Esophagus mucosa (tissue), 1 donor: ENCODE results near the gene CAPN14. TPM values are rescaled to one million over a fixed set of nuclear protein-coding genes. Genes with fewer than 3 reads are reported as not detected.

ENCODE experiments used
- ATAC-seq: fragments of 200-7000 bp; cut with Tn5 transposase; one replicate; pipeline ENCODE4 v1.9.1; 2020
- total RNA-seq: library from RNA; stranded (reverse); gene quantifications from one replicate; pipeline ENCODE4 v1.2.4, GENCODE V29; 2023
- donor health status: DM: yes; HTN: yes; CAD: no.

CAPN14 gene
- total RNA-seq, 1 donor from 2014 or later: 191 TPM

DNA sequence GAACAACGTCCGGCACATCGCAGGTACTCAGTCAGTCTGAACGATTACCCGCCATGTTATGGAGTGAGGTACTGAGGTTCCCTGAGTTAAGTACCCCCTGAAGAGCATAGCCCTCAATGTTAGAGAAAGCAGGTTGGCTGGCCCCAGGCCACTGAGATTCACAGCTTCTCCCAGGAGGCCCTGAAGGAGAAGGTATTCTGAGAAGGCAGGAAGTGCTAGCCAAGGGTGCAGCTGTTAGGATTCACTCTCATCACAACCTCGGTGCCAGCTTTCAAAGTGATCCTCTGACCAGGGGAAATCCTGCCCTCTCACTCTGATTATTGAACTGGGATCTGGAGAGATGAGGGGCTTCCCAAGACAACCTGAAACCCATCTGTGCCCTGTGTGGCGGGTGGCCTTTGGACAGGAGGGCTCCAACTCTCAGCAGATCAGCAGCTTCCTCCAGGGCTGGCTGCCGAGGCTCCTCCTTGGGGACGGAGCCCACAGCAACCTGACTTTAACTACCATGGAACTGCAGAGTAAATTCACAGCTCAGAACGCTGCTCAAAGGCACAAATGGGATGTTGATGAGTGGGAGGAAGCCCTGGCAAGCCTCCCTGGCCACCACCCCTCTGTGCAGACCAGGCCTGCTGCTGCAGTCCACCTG is 24.4 kb upstream of the CAPN14 start:
- ATAC-seq: no peak

GRCh38 chr2:31240381-31241365 is 23.4 kb upstream of the CAPN14 start:
- no peak for ATAC-seq

- peak; percentile 47 for ATAC-seq
Observed at GRCh38 chr2:31239593-31240177, 22.4 kb upstream of the CAPN14 start.

DNA sequence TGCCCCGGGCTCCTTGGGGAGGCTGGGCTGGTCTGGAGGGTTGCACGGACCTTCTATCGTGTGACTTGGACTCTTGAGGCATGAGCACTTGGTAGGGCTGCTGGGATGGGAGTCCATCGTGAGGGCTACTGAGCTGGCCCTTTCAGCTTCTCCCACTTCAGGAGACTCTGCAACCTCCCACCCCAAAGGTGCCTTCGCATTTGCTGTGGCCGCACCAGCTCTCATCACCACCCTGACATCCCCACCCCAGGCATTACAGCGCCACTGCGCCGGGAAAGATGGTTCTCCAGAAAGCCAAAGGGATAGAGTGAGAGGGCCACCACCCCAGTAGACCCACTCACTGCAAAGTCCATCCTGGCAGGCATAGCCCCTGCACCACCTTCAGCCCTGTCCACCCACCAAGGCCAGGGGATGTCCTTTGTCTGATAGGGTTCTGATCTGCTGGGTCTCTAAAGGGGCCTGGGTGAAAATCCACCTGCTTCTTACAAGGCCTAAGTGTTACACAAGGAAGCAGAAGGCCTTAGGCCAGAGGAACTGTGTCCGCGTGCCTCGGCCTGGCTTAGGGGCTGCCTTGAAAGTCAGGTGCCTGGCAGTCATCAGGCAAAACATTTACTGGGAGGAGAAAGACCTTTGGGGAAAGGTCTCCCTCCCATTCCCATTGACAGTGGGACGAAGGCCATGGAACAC is 21.7 kb upstream of the CAPN14 start:
- ATAC-seq: no peak

DNA sequence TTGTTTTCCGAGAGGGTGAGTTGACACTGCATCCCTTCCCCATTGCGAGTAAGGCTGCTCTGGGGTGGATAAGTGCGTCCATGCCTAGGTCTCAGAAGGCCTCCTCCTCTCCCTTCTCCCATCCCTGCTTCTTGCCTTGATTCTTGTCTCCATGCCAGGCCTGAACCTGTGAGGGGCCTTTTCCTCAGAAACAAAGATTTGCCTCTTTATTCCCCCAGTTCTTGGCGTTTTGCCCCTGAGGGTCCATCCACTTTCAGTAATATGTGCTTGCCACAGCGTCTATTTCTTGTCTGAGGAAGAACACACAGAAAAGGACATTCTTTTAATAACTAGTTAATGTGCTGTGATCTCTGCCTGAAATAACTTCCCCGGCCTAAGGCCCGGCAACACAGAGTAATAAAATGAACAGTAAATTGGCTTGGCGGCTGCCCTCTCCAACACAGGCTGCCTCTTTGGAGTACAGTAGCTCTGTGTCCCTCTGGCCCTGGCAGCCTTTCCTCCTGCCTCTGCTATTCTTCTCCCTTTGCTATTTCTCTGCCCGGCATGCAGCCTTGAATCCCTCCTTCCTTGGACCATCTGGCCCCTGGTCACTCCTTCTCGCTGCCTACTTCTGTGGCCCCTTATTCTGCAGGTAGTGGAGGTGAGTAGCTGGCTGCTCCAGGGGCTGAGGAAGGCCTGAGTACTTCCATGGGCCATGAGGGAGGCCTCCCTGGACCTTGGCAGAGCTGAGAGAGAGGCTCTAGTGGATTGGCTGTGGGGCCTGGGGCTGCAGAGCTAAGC is 21.0 kb upstream of the CAPN14 start:
- ATAC-seq: no peak

GRCh38 chr2:31237348-31238017 is 20.2 kb upstream of the CAPN14 start:
- no peak for ATAC-seq

- ATAC-seq: no peak
Observed at GRCh38 chr2:31236433-31237205, 19.3 kb upstream of the CAPN14 start.

DNA sequence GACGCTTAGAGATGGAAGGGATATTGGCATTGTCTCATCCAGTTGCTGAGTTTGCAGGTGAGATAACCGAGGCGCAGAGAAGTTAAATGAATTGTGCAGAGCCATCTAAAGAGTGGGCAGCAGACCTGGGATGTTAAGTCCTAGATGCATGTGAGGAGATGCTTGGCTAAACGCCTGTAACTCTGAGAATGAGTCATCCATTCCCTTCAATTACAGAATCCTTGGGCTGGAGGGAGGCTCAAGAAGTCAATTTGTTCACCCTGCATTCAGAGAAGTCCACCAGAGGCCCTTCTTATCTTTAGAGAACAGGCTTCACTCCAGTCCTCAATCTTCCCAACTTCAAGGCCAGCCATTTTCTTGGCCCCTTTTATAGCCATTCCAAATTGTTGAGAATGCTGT is 18.2 kb upstream of the CAPN14 start:
- no peak for ATAC-seq

DNA sequence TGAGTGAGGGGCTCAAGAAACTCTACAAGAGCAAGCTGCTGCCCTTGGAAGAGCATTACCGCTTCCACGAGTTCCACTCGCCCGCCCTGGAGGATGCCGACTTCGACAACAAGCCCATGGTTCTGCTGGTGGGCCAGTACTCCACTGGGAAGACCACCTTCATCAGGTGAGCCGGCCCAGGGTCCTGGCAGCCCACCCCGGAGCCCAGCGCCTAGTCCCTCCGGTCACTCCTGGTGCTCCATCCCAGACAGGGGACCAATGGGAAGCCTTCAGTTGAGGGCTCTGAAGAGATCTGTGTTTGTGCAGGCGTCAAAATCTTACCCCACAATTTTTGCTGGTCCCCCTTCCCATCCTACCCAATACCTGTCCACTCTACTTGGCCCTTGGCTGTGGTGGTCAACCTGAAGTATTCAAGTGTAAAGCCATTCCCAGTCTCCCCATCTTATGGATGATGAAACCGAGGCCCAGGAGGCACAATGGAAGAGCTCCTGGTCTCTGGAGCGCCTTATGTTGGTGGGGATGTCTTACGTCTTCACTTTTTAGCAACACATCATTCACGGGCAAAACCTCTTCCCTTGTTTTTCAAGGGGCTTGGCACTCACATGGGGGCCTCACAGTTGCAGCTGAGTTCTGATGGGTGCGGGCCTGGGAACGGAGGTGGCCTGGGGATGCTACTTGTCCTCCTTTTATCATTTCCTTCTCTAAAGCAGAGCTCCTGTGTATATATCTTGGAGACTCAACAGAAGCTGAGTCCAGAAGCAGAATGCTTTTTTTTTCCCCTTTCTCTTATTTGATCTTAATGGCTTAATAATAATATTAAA is 17.6 kb upstream of the CAPN14 start:
- ATAC-seq: no peak

- peak; percentile 84 for ATAC-seq
Observed at GRCh38 chr2:31233741-31234682, 16.7 kb upstream of the CAPN14 start, which contains the start of gene EHD3. Gene EHD3, plus strand, starts transcription at chr2:31234152. Its CDS starts 470 bp downstream, at chr2:31234622.

DNA sequence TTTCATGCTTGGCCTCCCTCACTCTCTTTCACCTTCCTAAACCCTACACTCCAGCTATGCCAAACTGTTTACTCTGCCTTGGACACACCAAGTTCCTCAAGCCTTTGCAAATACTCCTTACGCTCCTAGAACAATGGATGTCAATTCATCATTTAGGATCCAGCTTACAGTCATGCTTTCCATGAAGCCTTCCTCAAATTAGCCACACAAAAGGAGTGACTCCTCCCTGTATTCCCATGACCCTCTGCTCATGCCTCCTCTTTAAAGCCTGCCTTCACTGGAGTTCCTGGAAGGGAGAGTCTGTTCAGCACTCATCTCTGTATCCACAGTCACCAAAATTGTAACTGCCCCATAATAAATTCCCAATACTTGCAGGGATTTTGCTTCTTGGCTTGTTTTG is 15.9 kb upstream of the CAPN14 start:
- peak; percentile 76 for ATAC-seq

- ATAC-seq: no peak
Observed at GRCh38 chr2:31232586-31232985, 15.3 kb upstream of the CAPN14 start.

GRCh38 chr2:31231571-31232302 is 14.4 kb upstream of the CAPN14 start:
- ATAC-seq: no peak

GRCh38 chr2:31230751-31231150 is 13.4 kb upstream of the CAPN14 start:
- ATAC-seq: no peak

GRCh38 chr2:31228717-31229116 is 11.4 kb upstream of the CAPN14 start:
- no peak for ATAC-seq

DNA sequence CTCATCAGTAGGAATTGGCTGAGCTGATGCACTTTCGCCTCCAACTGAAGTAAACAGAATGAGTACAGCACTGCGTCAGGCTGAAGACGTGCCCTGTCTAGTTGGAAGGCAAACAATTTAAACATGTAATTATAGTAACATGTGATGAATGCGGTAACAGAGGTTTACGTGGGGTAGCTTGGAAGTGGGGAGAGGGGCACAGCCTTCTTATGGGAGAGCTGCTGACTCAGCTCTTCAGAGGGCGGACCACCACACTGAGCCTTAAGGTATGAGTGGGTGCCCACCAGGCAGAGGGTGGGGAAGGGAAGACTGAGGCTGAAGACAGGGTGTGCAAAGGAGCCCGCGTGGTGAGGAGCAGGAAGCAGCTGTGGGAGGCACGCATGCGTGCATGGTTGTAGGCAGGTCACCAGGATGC is 10.4 kb upstream of the CAPN14 start:
- peak; percentile 93 for ATAC-seq

DNA sequence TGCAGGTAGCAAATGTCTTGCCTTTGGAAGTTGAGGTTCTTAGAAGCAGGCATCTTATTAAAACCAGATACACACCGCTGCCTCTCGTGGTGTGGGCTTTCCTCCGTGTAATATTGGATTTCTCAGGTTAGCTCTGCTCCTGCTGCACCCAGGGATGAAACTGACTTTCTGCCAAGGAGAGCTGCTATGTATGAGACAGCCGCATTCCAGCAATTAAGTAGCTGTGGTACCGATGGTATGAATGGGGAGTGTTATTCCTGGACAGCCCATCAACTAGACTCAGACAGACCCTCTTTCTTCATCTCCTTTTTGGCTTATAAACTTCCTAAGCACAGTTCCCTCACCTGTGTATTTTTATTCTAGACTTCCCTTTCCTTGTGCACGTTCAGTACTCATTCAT is 9.8 kb upstream of the CAPN14 start:
- ATAC-seq: peak; percentile 42

DNA sequence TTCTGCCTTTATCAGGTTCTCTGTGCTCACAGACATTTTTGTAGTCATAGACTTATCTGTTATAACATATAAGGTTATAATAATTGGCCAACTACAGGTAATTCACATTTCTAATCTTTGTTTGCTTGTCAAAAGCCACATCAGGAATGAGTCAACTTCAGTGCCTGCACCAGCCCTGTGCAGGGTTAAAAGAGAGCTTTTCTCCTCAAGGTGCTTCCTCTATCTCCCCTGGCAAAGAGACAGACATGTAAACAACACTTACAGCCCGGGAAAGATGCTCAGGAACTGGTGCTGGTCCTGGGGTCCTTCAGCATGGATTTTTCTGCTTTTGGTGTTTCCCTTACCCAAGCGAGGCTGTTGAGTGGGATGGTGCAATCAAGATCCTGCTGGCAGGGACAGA is 9.0 kb upstream of the CAPN14 start:
- ATAC-seq: peak; percentile 38
